ENCODE data around the gene PLTP. TPM values are rescaled to one million over a fixed set of nuclear protein-coding genes. Genes with fewer than 3 reads are reported as not detected.
"Not testable (repeated sequence)": the region's sequence is repeated elsewhere in the genome, so short reads cannot be mapped to it uniquely, and the experiment has no call there.

PLTP gene, protein sequence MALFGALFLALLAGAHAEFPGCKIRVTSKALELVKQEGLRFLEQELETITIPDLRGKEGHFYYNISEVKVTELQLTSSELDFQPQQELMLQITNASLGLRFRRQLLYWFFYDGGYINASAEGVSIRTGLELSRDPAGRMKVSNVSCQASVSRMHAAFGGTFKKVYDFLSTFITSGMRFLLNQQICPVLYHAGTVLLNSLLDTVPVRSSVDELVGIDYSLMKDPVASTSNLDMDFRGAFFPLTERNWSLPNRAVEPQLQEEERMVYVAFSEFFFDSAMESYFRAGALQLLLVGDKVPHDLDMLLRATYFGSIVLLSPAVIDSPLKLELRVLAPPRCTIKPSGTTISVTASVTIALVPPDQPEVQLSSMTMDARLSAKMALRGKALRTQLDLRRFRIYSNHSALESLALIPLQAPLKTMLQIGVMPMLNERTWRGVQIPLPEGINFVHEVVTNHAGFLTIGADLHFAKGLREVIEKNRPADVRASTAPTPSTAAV
- total RNA-seq = 100 to 1,000 TPM; 134 to 689 TPM
- long read RNA-seq, donor 1, transcript PLTP-205 (15 exons, 2,255 nt) = minor isoform, 7 of 253 reads
- long read RNA-seq, donor 1, transcript PLTP-203 (16 exons, 1,743 nt) = major isoform, 189 of 253 reads
- long read RNA-seq, donor 1, transcript PLTP-201 (15 exons, 1,731 nt) = minor isoform, 6 of 253 reads
- long read RNA-seq, donor 1, partial matches to known transcripts = 38 of 253 reads
- long read RNA-seq, donor 1, other reads (novel, unspliced or antisense) = 10 of 253 reads
- long read RNA-seq, donor 2, transcript PLTP-201 (15 exons, 1,731 nt) = minor isoform, 16 of 694 reads
- long read RNA-seq, donor 2, transcript PLTP-203 (16 exons, 1,743 nt) = major isoform, 599 of 694 reads
- long read RNA-seq, donor 2, transcript PLTP-205 (15 exons, 2,255 nt) = minor isoform, 10 of 694 reads
- long read RNA-seq, donor 2, partial matches to known transcripts = 39 of 694 reads
- long read RNA-seq, donor 2, other reads (novel, unspliced or antisense) = 26 of 694 reads

DNA sequence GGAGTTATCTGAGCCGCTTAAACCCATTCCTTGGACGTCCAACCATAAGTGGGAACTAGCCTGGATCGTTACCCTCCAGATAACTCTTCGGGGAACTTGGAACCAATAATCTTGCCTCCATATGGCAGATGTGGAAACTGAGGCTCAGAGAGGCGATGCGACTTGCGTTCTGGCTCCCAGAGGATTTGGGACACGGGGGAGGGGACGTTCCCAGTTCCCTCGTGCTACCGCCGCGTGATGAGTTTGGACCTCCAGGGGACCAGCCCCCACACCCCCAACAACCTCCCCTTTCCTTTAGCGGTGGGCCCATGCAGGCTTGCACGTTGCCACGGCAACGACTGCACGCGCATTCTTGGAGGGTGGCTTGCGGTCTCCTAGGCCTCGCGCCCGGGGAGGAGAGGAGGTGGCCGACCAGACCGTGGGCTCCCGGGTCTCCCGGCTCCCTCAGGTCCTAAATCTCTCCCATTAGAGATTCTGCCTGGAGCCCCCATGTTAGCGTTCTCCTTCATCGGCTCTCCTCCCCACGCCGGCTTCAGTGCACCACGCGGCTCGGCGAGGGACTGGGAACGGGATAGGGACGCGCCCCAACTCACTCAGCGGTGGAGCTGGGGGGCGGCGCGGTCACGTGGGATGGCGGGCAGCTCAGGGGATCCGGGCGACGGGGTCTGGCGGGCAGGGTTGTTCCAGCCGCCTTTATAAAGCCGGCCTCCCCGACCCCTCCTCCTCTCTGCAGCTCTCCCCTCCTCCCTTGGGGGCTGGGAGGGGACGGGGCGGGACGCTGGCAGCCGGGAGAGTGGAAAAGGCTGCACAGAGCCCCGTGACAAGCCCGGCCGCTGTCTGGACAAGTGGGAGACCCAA, at the start of gene PLTP:
Gene PLTP (minus strand): TSS at position 670 of the 858 bp plus-strand sequence. CDS start 703 bp downstream, outside the sequence.
- DNase-seq (ENCODE audit: low spot score) = peak; percentile 95
- intact Hi-C loops (cut with DNase I) = no loop called here

DNA sequence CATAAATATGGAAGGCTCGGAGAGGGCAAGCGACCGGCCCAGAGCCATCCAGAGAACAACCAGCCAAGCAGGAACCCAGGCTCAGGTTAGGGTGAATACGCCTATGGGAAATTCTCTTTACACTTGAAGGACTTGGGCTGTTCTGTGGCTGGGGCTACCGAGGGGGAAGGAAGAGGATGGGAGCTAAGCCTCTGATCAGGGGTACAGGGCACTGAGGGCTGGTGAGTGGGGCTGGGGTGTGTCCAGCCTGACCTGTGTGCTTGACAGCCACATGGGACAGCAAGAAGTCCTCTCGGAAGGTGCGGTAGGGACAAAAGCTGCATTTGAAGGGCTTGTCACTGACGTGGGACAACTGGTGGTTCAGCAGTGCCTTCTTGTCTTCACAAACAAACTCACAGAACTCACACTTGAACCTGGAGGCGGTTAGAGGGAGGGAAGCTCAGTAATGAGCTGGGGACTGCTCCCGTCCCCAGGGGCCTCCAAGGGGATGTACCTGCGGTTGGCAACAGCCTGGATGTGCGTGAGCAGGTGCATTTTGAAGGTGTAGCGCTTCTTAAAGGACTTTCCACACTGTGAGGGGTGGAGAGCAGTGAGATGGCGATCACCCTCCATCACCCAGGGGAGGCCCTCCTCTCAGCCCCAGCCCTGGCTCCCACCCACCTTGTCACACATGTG, 48.1 kb upstream of the PLTP start:
- intact Hi-C loops (cut with DNase I) = loop anchor here in 1 of 2 donors (10.0 kb wide), 1 partner anchor 145 kb away; the partner anchor contains the start of gene UBE2C
- DNase-seq (ENCODE audit: low spot score) = peak; percentile 44

DNA sequence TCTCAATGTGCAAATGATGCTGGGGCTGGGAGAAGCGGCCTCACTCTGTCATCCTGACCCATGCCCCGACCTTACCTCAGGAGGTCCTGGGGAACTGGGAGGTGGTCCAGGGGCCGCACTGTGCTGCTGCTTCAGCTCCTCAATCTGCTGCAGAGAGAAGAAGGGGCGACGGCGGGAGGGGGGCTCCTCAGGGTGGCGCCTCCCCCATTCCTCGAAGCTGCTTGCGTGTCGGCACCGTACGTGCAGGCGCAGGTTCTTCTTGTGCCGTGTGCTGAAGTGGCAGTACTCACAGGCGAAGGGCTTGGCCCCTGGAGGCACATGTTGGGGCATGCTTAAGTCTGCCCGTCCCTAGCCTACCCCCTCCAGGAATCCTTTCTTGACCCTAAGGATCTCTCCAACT, 47.2 kb upstream of the PLTP start:
- intact Hi-C loops (cut with DNase I) = no loop called here
- peak; percentile 66 for DNase-seq (ENCODE audit: low spot score)

DNA sequence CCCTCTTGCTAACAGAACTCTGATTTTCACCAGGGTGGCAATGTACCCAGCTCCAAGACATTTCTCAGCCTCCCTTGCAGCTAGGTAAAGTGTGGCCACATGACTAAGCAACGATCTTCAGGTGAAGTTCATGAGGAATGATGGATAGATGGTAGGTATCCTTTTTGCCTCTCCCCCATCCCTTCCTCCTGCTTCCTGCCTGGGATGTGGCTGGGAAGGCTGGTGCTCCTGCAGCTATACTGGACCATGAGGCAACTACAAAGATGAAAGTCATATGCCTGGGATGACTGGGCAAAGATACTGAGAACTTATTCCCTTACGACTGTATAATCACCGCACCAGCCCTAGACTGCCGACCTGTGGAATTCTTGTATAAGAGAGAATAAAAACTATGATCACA, 46.6 kb upstream of the PLTP start:
- intact Hi-C loops (cut with DNase I) = no loop called here
- DNase-seq (ENCODE audit: low spot score) = peak; percentile 22

DNA sequence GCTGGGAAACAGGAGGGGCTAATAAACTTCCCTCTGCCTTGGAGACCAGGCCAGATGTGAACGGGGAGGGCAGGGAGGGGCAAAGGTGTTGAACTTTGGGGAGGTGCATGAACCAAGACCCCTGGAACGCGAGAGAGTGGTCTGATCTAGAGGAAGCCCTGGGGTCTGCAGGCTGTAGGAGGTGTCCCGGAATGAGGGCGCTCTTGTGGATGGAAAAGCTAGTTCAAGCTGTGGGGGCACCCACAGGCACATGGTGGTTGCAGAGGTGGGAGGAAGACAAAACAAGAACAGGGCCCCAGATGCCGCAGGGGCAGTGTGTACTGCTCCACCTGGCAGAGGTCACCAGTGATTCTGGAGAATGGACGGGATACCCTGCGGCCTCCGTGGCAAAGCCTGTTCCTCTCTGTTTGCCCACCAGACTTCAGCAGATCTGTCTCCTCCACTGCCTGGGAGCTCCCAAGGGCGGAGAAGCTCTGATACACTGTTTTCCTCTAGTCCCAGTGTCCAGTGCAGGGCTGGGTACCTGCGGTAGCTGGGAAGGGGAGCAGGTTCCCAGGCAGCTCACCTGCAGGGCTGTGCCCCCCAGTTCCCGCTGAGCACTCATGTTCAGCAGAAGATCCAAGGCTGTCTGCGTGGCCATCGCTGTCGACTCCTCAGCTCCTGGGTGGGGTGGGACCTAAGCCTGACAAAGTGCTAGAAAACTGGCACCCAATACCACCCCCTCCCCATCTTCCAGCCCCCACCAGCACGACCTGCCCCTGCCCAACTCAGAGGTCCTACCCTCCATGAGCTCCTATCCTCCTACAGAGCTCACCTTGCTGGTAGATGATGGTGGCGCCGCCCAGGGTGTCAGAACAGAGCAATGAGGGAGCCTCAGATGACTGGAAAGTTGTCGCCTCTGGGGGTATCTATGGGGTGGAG, 45.3 kb upstream of the PLTP start:
- intact Hi-C loops (cut with DNase I) = no loop called here
- peak; percentile 68 for DNase-seq (ENCODE audit: low spot score)

DNA sequence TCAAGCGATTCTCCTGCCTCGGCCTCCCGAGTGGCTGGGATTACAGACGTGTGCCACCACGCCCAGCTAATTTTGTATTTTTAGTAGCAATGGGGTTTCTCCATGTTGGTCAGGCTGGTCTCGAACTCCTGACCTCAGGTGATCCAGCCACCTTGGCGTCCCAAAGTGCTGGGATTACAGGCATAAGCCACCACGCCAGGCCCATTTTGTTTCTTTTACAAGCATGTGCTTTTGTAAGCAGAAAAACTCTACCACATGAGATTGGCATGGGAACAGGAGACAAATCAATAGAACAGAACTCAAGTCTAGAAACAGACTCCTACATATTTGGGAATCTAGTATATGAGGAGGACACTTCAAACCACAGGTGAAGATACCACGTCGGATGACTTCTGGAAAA, 44.4 kb upstream of the PLTP start:
- peak; percentile 46 for DNase-seq (ENCODE audit: low spot score)
- intact Hi-C loops (cut with DNase I) = not testable (repeated sequence)

DNA sequence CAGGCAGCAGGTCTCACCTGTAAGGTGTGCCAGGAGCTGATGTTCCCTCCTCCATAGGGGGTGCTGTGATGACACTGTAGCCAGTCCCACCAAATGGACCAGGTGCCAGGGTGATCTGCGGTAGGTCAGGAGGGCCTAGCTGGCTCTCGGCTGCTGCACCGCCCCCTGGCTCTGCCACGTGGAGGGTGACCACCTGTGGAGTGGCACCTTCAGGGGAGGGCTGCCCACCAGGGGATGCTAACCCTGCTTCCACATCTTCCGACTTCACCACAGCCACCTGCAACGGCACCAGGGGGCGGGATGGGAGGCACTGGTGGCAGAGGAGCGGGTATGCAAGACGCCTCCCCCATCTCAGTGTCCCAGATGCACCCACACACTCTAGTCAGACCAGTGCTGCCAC, 41.7 kb upstream of the PLTP start:
- peak; percentile 63 for DNase-seq (ENCODE audit: low spot score)
- intact Hi-C loops (cut with DNase I) = no loop called here

DNA sequence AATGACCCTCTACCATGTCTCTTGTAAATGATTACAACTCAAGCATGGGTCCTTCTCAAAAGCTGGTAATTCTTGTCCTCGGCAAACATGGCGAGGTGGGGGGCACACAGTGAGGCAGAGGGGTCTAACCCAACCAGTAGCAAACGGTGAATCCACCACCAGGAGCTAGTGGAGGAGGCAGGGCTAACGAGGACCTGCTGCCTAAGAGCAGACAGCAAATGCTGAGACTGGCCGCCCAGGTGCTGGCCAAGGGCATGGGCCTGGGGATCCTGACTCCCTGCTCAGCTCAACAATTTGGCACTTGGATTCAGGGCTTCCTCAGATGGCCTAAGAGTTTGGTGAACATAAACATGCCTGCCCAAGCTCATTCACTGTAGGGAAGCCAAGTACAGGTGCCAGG, 40.9 kb upstream of the PLTP start:
- peak; percentile 70 for DNase-seq (ENCODE audit: low spot score)
- intact Hi-C loops (cut with DNase I) = no loop called here

DNA sequence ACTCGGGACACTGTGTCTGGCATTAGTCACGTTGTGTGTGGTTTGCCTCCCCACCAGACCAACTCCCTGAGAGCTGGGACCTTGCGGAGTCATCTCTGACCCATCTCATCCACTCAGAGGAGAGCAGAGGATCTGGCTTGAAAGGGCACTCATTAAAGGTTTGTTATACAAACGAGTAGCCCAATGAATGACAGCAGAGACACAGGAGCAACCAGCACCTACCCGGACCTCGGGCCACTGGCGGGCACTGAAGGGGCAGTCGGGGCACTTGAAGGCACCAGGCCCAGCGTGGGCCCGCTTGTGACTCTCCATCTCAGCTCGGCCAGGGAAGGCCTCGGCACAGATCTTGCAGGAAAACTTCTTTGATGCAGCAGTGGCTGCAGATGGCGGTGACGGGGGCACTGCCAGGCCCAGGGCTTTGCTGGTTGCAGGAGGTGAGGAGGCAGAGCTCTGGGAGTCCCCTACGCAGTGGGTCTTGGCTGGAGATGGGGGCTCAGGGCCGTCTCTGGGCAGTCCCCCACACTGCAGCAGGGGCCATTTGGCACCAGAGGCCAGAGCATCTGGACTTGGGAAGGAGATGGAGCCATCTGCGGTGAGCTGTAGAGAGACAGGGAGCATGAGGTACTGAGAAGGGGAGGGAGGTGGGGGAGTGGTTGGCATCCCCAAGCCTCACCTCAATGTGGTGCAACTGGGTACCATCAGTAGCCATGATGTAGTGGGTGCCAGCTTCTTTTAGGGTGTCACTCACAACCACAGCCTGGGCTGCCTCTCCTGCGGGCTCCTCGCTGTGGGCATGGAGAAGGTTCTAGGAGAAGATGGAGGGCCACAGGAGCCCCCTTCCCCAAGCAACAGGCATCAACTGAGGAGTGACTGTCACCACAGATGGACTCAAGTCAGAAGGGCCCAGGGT, 40.2 kb upstream of the PLTP start:
- DNase-seq (ENCODE audit: low spot score) = no peak
- intact Hi-C loops (cut with DNase I) = no loop called here

DNA sequence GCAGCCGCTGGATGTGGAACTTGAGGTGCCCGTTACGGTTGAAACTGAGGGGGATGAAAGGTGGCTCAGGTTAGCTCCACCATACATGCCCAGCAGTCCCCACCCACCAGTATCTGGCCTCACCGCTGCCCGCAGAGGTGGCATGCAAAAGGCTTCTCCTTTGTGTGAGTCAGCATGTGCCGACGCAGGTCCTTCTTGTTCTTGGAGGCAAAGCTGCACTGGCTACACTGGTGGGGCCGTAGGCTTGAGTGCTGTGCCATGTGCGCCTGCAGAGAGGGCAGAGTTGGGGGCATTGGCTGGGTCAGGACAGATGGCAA, 38.3 kb upstream of the PLTP start:
- intact Hi-C loops (cut with DNase I) = no loop called here
- no peak for DNase-seq (ENCODE audit: low spot score)

DNA sequence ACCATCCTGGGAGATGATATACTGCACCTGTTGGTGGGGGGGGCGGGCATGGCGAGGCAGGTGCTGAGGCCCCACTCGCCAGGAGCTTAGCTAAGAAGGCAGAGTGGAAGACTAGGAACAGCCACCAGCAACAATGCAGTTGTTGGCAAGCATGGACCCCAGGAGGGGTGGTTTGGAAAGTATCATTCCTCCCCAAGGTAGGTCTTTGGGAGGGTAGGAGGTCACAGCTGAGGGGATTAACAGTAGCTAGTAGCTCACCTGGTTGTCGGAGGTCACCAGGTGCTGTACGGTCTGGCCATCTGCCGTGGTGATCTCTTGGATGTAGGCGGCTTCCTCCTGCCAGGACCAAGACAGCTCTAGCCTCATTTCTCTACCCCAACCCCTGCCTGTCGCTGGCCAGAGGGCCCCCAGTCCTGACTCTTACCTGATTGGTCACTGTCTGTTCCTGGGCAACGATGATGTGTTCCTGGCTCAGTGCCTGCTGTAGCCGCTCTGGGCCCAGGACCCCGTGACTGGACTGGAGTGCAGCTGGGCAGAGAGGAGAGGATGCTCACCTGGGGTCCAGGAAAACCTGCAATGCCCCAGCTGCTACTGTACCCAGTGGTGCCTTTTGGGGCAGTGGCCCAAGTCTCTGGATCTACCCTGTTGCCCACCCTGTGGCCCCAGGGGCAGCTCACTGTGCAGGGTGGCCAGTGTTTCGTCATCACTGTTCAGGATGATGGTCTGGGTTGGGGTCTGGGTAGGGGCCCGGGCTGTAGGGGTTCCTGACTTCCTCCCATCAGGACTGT, 37.8 kb upstream of the PLTP start:
- intact Hi-C loops (cut with DNase I) = loop anchor here in 1 of 2 donors (10.0 kb wide), 1 partner anchor 145 kb away; no protein-coding TSS in a partner anchor
- DNase-seq (ENCODE audit: low spot score) = no peak

DNA sequence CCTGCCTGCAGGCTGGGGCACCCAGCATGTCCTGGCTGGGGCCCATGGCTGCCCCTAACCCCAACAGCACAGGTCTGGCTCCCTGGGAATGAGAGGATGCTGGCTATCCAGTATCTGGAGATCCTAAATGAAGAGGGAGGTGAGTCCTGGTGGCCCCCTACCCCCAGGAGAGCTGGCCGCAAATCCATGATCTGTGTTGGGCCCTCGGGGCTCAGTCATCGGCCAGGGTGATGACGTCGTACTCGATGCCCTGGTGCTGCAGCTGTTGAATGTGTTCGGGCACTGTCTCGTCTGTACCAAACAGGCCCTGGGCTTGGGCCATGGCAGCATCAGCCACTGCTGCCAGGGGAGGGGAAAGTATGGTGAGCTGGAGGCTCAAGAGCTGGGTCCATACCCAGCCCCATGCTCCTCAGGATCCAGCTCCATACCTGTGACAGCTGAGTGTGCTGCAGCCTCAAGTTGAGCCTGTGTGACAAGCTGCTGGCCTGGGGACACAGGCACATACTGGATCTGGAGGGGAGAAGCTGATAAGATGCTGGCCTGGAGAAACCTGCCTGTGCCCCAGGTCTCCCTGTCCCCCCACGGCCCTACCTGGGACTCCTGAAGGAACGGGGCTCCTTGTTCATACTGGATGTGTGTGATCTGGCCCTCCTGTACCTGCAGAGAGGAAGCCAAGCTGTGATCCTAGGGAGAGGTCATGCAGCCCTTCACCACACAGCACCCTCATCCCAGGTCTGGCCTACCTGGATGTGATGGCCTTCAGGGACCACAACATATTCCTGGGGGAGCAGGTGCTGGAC, 37.0 kb upstream of the PLTP start:
- intact Hi-C loops (cut with DNase I) = loop anchor here in 1 of 2 donors (10.0 kb wide), 1 partner anchor 144 kb away; no protein-coding TSS in a partner anchor
- no peak for DNase-seq (ENCODE audit: low spot score)

DNA sequence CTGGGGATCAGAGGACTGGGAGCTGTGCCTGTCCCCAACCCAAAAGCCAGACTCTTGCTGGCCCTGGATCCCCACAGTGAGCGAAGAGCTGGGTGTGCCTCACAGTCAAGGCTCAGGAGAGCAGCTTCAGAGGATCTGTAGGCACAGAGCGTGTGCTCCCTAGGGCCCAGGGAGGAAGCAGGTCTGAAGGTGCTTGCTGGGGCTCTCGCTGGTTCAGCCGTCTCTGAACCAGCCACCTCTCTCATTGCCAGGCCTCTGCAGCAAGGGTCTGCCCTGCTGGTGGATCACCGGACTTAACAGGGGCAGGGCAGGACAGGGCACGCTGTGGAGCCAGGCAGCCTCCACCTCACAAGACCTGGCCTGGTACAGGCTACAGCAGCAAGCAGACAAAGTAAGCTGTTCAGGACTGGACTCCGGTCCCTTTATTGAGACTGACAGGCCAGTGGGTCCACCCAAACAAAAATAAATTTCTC, 36.3 kb upstream of the PLTP start:
- intact Hi-C loops (cut with DNase I) = loop anchor here in 1 of 2 donors (10.0 kb wide), 1 partner anchor 143 kb away; no protein-coding TSS in a partner anchor
- no peak for DNase-seq (ENCODE audit: low spot score)

DNA sequence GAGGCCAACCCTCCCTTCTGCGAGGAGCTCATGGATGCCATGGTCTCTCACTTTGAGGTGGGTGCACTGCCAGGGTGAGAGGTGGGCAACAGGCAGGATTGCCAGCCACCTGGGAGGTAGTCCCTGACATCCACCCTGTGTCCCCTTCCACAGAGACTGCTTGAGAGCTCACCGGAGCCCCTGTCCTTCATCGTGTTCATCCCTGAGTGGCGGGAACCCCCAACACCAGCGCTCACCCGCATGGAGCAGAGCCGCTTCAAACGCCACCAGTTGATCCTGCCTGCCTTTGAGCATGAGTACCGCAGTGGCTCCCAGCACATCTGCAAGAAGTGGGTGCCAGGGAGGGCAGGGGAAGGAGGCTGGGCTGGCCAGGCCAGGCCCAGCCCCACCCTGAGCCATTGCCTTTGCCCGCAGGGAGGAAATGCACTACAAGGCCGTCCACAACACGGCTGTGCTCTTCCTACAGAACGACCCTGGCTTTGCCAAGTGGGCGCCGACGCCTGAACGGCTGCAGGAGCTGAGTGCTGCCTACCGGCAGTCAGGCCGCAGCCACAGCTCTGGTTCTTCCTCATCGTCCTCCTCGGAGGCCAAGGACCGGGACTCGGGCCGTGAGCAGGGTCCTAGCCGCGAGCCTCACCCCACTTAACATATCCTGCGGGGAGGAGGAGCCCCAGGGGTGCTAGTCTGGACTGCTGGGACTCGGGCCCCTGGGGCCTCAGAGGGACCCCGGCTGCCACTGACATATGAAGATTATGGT, 35.3 kb upstream of the PLTP start:
- no peak for DNase-seq (ENCODE audit: low spot score)
- intact Hi-C loops (cut with DNase I) = loop anchor here in 1 of 2 donors (10.0 kb wide), 1 partner anchor 142 kb away; no protein-coding TSS in a partner anchor
